Neural cell (in vitro differentiated cells): ENCODE measurements around the gene SRGAP3. TPM values are rescaled to one million over a fixed set of nuclear protein-coding genes. Genes with fewer than 3 reads are reported as not detected.

Experiments
- H2AFZ ChIP-seq: fragments of 200-600, 300-800 bp; sonication (generic), shearing (Covaris generic); 2 replicates; pipeline ENCODE4 v1.6.0; 2014; ENCODE audit warnings: low read depth, mild to moderate bottlenecking, antibody characterized with exemption, low read length, moderate library complexity
- H3F3A ChIP-seq: fragments of 200-600 bp; shearing (Covaris generic); 2 replicates; pipeline ENCODE4 v1.6.1; 2016; ENCODE audit warnings: mild to moderate bottlenecking, moderate library complexity, mixed read lengths, antibody characterized with exemption, low read length; ENCODE audit not compliant: insufficient read depth, poor library complexity, severe bottlenecking
- H3K27ac ChIP-seq: fragments of 200-600, 300-800 bp; sonication (generic), shearing (Covaris generic); 2 replicates; pipeline ENCODE4 v1.5.1; 2014; ENCODE audit warnings: mild to moderate bottlenecking, low read length, moderate library complexity
- H3K27me3 ChIP-seq: fragments of 300-800, 200-600 bp; sonication (generic), shearing (Covaris generic); 2 replicates; pipeline ENCODE4 v1.6.0; 2014; ENCODE audit warnings: mild to moderate bottlenecking, low read depth, low read length, moderate library complexity; ENCODE audit not compliant: insufficient read depth
- H3K36me3 ChIP-seq: fragments of 300-800, 200-600 bp; sonication (generic), shearing (Covaris generic); 2 replicates; pipeline ENCODE4 v1.5.1; 2014; ENCODE audit warnings: mild to moderate bottlenecking, antibody characterized with exemption, low read length, moderate library complexity; ENCODE audit not compliant: insufficient read depth
- H3K4me2 ChIP-seq: fragments of 300-800, 200-600 bp; sonication (generic), shearing (Covaris generic); 2 replicates; pipeline ENCODE4 v1.6.0; 2014; ENCODE audit warnings: mild to moderate bottlenecking, low read length
- H3K4me3 ChIP-seq: fragments of 300-800, 200-600 bp; sonication (generic), shearing (Covaris generic); 2 replicates; pipeline ENCODE4 v1.5.1; 2014; ENCODE audit warnings: mild to moderate bottlenecking, low read length, moderate library complexity
- H3K79me2 ChIP-seq: fragments of 200-600 bp; shearing (Covaris generic); replicated peaks from 2 replicates; pipeline ENCODE4 v1.6.0; 2014; ENCODE audit warnings: mild to moderate bottlenecking, low read length, moderate library complexity; ENCODE audit not compliant: insufficient read depth
- H3K9ac ChIP-seq: fragments of 300-800, 200-600 bp; sonication (generic), shearing (Covaris generic); 2 replicates; pipeline ENCODE4 v1.6.1; 2016; ENCODE audit warnings: mild to moderate bottlenecking, low read length, mixed read lengths
- H3K9me2 ChIP-seq: fragments of 200-600 bp; shearing (Covaris generic); 2 replicates; pipeline ENCODE4 v1.6.1; 2016; ENCODE audit warnings: mild to moderate bottlenecking, low read length, mixed read lengths; ENCODE audit not compliant: insufficient read depth
- H3K9me3 ChIP-seq: fragments of 200-600, 300-800 bp; sonication (generic), shearing (Covaris generic); 2 replicates; pipeline ENCODE4 v1.6.1; 2016; ENCODE audit warnings: mild to moderate bottlenecking, mixed run types, low read length, moderate library complexity, mixed read lengths
- H4K20me1 ChIP-seq: fragments of 200-600 bp; shearing (Covaris generic); 2 replicates; pipeline ENCODE4 v1.6.1; 2016; ENCODE audit warnings: mild to moderate bottlenecking, mixed run types; ENCODE audit not compliant: insufficient read depth
- EP300 ChIP-seq: fragments of 450-650 bp; conservative IDR thresholded peaks from 2 replicates; pipeline ENCODE4 v1.6.1; 2014; ENCODE audit warnings: antibody characterized with exemption, mild to moderate bottlenecking, moderate library complexity; ENCODE audit not compliant: poor library complexity, severe bottlenecking
- EZH2 ChIP-seq: fragments of 200-600, 300-800 bp; shearing (Covaris generic), sonication (generic); IDR thresholded peaks from 2 replicates; pipeline ENCODE4 v1.6.1; 2014; ENCODE audit warnings: antibody characterized with exemption, low read length, borderline replicate concordance, mild to moderate bottlenecking; ENCODE audit not compliant: insufficient read depth, poor library complexity, severe bottlenecking
- MXI1 ChIP-seq: fragments of 450-650 bp; conservative IDR thresholded peaks from 2 replicates; pipeline ENCODE4 v1.6.1; 2014; ENCODE audit warnings: antibody characterized with exemption, mild to moderate bottlenecking; ENCODE audit not compliant: poor library complexity, severe bottlenecking
- POLR2AphosphoS5 ChIP-seq: IDR thresholded peaks from 2 replicates; pipeline ENCODE4 v1.6.1; 2012
- RAD21 ChIP-seq: fragments of 450-650 bp; conservative IDR thresholded peaks from 2 replicates; pipeline ENCODE4 v1.6.1; 2014; ENCODE audit warnings: antibody characterized with exemption, mild to moderate bottlenecking, moderate library complexity
- SMC3 ChIP-seq: fragments of 450-650 bp; conservative IDR thresholded peaks from 2 replicates; pipeline ENCODE4 v1.6.1; 2014; ENCODE audit warnings: antibody characterized with exemption, mild to moderate bottlenecking, moderate library complexity; ENCODE audit not compliant: poor library complexity
- TAF1 ChIP-seq: IDR thresholded peaks from 2 replicates; pipeline ENCODE4 v1.6.1; 2012; ENCODE audit warnings: low read depth
- polyA plus RNA-seq: library from polyadenylated mRNA; depleted of rRNA; stranded (reverse); fragments of >200 nt; gene quantifications from 2 replicates; pipeline ENCODE4 v1.2.3, GENCODE V29; 2014
- TF ChIP-seq, protein P1 (sequence below): fragments of 450-650 bp; IDR thresholded peaks from 2 replicates; pipeline ENCODE4 v1.5.1; 2014; ENCODE audit warnings: antibody characterized with exemption, mild to moderate bottlenecking, moderate library complexity; ENCODE audit not compliant: poor library complexity, severe bottlenecking
- TF ChIP-seq, protein P2 (sequence below): IDR thresholded peaks from 2 replicates; pipeline ENCODE4 v1.6.1; 2012; ENCODE audit warnings: borderline replicate concordance

SRGAP3 gene
- polyA plus RNA-seq, 1 donor from 2014 or later = 31.5 TPM

DNA sequence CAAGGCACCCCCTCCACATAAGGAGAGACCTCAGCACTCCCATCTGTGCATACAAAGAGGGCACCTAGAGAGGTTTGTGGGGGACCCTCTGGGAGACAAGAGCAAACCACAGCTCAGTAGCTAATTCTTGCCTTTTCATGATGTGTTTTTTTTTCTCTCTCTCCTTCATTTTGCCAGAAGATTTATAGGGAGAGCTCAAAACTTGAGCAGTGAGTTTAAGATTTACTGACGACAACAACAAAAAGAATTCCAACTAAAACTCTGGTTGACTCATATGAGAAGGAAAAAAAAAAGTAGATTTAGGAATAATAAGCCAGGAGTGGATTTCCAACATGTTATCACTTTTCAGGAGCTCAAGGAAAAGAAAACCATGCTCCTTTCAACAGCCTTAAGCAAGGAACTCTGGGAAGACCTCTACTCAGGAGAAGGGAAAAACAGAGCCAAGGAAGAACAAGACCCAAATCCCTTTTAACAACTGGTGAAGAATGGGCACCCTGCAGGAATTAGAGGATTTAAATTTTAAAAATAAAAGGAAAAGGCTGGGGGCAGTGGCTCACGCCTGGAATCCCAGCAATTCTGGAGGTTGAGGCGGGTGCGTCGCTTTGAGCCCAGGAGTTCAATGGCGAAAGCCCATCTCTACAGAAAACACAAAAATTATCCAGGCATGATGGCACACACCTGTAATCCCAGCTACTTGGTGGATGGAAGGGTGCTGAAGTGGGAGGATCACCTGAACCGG is 228.0 kb downstream of the SRGAP3 start:
- no peaks in the 10 kb centered on the region for H4K20me1 ChIP-seq
- H3K4me3 ChIP-seq = no peak overlapping the region
- H3K9ac ChIP-seq = no peak overlapping the region
- H3K9me2 ChIP-seq = no peaks in the 10 kb centered on the region
- H3K36me3 ChIP-seq = peaks cover 5% of the 10 kb centered on the region
- no peaks in the 10 kb centered on the region for H3K79me2 ChIP-seq
- H3K4me2 ChIP-seq = no peak overlapping the region
- H3K27me3 ChIP-seq = no peaks in the 10 kb centered on the region
- H2AFZ ChIP-seq = no peak overlapping the region
- no peaks in the 10 kb centered on the region for H3K9me3 ChIP-seq
- H3K27ac ChIP-seq = no peak overlapping the region
- TF ChIP-seq SMC3 (no peak), TAF1 (no peak), RAD21 (no peak), POLR2AphosphoS5 (no peak), EP300 (no peak), MXI1 (no peak), EZH2 (no peak)
- TF ChIP-seq, protein P1, sequence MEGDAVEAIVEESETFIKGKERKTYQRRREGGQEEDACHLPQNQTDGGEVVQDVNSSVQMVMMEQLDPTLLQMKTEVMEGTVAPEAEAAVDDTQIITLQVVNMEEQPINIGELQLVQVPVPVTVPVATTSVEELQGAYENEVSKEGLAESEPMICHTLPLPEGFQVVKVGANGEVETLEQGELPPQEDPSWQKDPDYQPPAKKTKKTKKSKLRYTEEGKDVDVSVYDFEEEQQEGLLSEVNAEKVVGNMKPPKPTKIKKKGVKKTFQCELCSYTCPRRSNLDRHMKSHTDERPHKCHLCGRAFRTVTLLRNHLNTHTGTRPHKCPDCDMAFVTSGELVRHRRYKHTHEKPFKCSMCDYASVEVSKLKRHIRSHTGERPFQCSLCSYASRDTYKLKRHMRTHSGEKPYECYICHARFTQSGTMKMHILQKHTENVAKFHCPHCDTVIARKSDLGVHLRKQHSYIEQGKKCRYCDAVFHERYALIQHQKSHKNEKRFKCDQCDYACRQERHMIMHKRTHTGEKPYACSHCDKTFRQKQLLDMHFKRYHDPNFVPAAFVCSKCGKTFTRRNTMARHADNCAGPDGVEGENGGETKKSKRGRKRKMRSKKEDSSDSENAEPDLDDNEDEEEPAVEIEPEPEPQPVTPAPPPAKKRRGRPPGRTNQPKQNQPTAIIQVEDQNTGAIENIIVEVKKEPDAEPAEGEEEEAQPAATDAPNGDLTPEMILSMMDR = no peak
- TF ChIP-seq, protein P2, sequence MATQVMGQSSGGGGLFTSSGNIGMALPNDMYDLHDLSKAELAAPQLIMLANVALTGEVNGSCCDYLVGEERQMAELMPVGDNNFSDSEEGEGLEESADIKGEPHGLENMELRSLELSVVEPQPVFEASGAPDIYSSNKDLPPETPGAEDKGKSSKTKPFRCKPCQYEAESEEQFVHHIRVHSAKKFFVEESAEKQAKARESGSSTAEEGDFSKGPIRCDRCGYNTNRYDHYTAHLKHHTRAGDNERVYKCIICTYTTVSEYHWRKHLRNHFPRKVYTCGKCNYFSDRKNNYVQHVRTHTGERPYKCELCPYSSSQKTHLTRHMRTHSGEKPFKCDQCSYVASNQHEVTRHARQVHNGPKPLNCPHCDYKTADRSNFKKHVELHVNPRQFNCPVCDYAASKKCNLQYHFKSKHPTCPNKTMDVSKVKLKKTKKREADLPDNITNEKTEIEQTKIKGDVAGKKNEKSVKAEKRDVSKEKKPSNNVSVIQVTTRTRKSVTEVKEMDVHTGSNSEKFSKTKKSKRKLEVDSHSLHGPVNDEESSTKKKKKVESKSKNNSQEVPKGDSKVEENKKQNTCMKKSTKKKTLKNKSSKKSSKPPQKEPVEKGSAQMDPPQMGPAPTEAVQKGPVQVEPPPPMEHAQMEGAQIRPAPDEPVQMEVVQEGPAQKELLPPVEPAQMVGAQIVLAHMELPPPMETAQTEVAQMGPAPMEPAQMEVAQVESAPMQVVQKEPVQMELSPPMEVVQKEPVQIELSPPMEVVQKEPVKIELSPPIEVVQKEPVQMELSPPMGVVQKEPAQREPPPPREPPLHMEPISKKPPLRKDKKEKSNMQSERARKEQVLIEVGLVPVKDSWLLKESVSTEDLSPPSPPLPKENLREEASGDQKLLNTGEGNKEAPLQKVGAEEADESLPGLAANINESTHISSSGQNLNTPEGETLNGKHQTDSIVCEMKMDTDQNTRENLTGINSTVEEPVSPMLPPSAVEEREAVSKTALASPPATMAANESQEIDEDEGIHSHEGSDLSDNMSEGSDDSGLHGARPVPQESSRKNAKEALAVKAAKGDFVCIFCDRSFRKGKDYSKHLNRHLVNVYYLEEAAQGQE = no peak
- no peaks in the 10 kb centered on the region for H3F3A ChIP-seq

DNA sequence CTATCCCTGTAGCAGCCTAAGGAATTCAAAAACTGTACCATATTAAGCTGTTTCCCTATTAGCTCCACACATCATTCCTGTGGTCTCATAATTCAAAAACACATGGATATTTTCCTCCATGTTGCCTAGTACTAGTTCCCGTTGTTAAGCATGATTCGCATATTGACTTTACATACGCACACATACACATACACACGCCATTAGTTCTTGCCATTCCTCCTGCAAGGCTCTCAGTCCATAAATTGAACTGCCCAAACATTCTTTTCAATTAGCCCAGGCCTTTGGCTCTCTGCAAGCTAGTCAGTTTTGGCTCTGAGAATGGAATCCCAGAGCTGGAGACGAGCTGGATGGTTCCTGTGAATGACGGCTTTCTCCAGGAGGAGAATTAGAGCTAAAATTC is 229.0 kb downstream of the SRGAP3 start:
- no peaks in the 10 kb centered on the region for H3K27me3 ChIP-seq
- H3K36me3 ChIP-seq = peaks cover 5% of the 10 kb centered on the region
- no peak overlapping the region for H3K4me2 ChIP-seq
- no peak overlapping the region for H3K4me3 ChIP-seq
- no peak for TF ChIP-seq EP300
- TF ChIP-seq, protein P2 = no peak
- no peak for TF ChIP-seq RAD21
- TF ChIP-seq TAF1 = no peak
- TF ChIP-seq EZH2 = no peak
- TF ChIP-seq POLR2AphosphoS5 = no peak
- no peak for TF ChIP-seq MXI1
- TF ChIP-seq, protein P1 = no peak
- no peak for TF ChIP-seq SMC3
- no peak overlapping the region for H2AFZ ChIP-seq
- H4K20me1 ChIP-seq = no peaks in the 10 kb centered on the region
- H3F3A ChIP-seq = no peaks in the 10 kb centered on the region
- no peak overlapping the region for H3K9ac ChIP-seq
- H3K9me3 ChIP-seq = no peaks in the 10 kb centered on the region
- no peaks in the 10 kb centered on the region for H3K79me2 ChIP-seq
- no peak overlapping the region for H3K27ac ChIP-seq
- H3K9me2 ChIP-seq = no peaks in the 10 kb centered on the region
